Spleen (tissue), 11 donors: Measurements from ENCODE around the gene DEPP1. TPM values are rescaled to one million over a fixed set of nuclear protein-coding genes. Genes with fewer than 3 reads are reported as not detected.

Source experiments
- DNase-seq: peaks from one replicate; pipeline ENCODE4 v3.0.0-alpha.2; 2020
- H3K27ac ChIP-seq, 8 donors: fragments of 200-600 bp; sonication (generic) in 7 of 8; 1 replicate in 4 of 8; 2 replicates in 4 of 8; pipeline versions ENCODE4 v1.5.0 to v1.8.0; 2016 to 2021; ENCODE audit warnings: inconsistent platforms in 4 of 8, mild to moderate bottlenecking in 4 of 8, moderate library complexity in 1 of 8
- H3K27me3 ChIP-seq, 7 donors: fragments of 200-600 bp; sonication (generic) in 6 of 7; replicated peaks in 1 of 7; 1 replicate in 4 of 7; 2 replicates in 3 of 7; pipeline versions ENCODE4 v1.5.0 to v1.8.0; 2016 to 2021; ENCODE audit warnings: inconsistent platforms in 3 of 7, mild to moderate bottlenecking in 1 of 7
- H3K36me3 ChIP-seq, 6 donors: fragments of 200-600 bp; sonication (generic) in 5 of 6; 1 replicate in 4 of 6; 2 replicates in 2 of 6; pipeline versions ENCODE4 v1.5.0 to v1.8.0; 2016 to 2021; ENCODE audit warnings: inconsistent platforms in 2 of 6
- H3K4me1 ChIP-seq, 6 donors: fragments of 200-600 bp; sonication (generic) in 5 of 6; 1 replicate in 3 of 6; 2 replicates in 3 of 6; pipeline versions ENCODE4 v1.5.0 to v1.8.0; 2016 to 2021; ENCODE audit warnings: inconsistent platforms in 3 of 6
- H3K4me3 ChIP-seq, 8 donors: fragments of 200-600 bp; sonication (generic) in 7 of 8; 1 replicate in 4 of 8; 2 replicates in 4 of 8; pipeline versions ENCODE4 v1.5.0 to v1.8.0; 2016 to 2021; ENCODE audit warnings: inconsistent platforms in 4 of 8, mild to moderate bottlenecking in 4 of 8, moderate library complexity in 2 of 8
- H3K9me3 ChIP-seq, 8 donors: fragments of 200-600 bp; sonication (generic) in 7 of 8; 1 replicate in 4 of 8; 2 replicates in 4 of 8; pipeline versions ENCODE4 v1.5.0 to v1.8.0; 2016 to 2021; ENCODE audit warnings: inconsistent platforms in 4 of 8
- POLR2A ChIP-seq, 3 donors: fragments of 450-650 bp; IDR thresholded peaks; one replicate each; pipeline ENCODE4 v1.5.1; 2017; ENCODE audit warnings: antibody characterized with exemption in 3 of 3, mild to moderate bottlenecking in 1 of 3
- POLR2AphosphoS5 ChIP-seq, 3 donors: sonication (generic); formaldehyde crosslinking; IDR thresholded peaks; one replicate each; pipeline ENCODE4 v1.5.1; 2017; ENCODE audit warnings: antibody characterized with exemption in 3 of 3
- WGBS, 5 donors: extraction: QIAGEN DNeasy Blood & Tissue Kit in 3 of 5; methylation state at CpG; one replicate each; pipeline versions ENCODE4 v1.1.5 to v1.1.7; 2013 to 2018; 5-methylcytosine and 5-hydroxymethylcytosine counted together
- intact Hi-C: fragments of 100-400 bp; cut with DNase I; formaldehyde crosslinking; loops from one replicate; pipeline ENCODE4 v1.15.0; 2023; ENCODE audit warnings: low total_unique reads
- polyA plus RNA-seq, 3 donors: library from polyadenylated mRNA; stranded (reverse); fragments of 200-250 nt; gene quantifications; one replicate each; pipeline ENCODE4 v1.2.1, GENCODE V29; 2013
- total RNA-seq, 7 donors: library from RNA; depleted of rRNA in 3 of 7; stranded (reverse); fragments of >200 nt in 3 of 7; fragmentation: NEBNext Ultra II Directional in 4 of 7; extraction: Animal tissue kit (Norgen Biotek cat#: 25700) in 4 of 7; gene quantifications; one replicate each; pipeline versions ENCODE4 v1.1.0 to v1.2.1, GENCODE V29; 2016 to 2021
- TF ChIP-seq, protein P1 (sequence below), 11 experiments: fragments of 200-600 bp in 7 of 11; fragments of 450-650 bp in 4 of 11; sonication (generic) in 4 of 11; IDR thresholded peaks in 8 of 11; conservative IDR thresholded peaks in 3 of 11; 1 replicate in 7 of 11; 2 replicates in 4 of 11; pipeline versions ENCODE4 v1.4.0 to v1.8.0; 2016 to 2021; ENCODE audit warnings: antibody characterized with exemption in 11 of 11, inconsistent platforms in 4 of 11, mild to moderate bottlenecking in 1 of 11
- donor health status: healthy with polysubstance abuse.
- donor health status: DM: no; HTN: no; CAD: no; lungs with moderate emphysema.
- donor health status: DM: no; HTN: no; CAD: no.
- donor health status: Bipolar disorder and iron deficiency.
- donor health status: healthy.
- donor health status: DM: no; HTN: no; CAD: no.
- donor health status: DM: yes; HTN: yes; CAD: no.

Gene DEPP1
- total and polyA plus RNA-seq, 10 donors, result 9.5 to 90.1 (median 18.4) TPM

DNA sequence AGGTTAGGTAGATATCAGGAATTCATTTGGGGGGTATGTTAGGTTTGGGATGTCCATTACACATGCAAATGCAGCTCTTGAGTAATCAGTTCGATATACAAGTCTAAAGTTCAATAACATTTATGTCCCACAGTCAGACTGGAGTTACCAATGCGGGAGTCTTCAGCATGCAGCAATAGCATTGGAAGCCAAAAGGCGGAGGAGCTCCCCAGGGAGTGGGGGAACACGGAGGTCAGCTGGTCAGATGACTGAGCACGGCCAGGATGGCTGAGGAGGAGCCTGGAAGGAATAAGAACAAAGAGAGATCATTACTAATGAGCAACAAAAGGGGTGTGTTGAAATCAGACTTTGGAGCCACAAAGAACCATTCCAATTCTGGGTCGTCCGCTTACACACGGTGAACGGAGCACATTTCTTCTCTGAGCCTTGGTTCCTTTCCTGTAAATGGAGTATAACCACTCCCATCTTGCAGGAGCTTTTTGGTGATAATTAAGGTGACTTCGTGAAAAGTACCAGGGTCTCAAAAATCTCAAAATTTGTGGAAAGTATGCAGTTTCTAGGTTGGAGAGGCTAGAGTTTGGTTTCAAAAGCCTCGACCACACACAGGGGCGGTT is 21.6 kb upstream of the DEPP1 start:
- DNase-seq, result no peak
- intact Hi-C loops, result no loop called here
- Histone ChIP-seq H3K9me3 (peaks cover 0 to 27% (median 18%) of the 10 kb centered on the region in 8 donors), H3K4me3 (peak overlapping the region; percentile 37 to 86 (median 58)), H3K27me3 (no peaks in the 10 kb centered on the region), H3K36me3 (peaks cover 0 to 25% (median 18%) of the 10 kb centered on the region in 6 donors), H3K27ac (peak overlapping the region; percentile 80 to 96 (median 93)), H3K4me1 (peaks cover 14 to 79% (median 47%) of the 10 kb centered on the region in 6 donors)
- 24 to 37% (median 30%) methylated on average over 12 of the region's 12 CpGs for WGBS, 5 donors
- TF ChIP-seq POLR2AphosphoS5 (IDR thresholded peaks at IDR 0.05), result no peak
- no peak for TF ChIP-seq POLR2A (IDR thresholded peaks at IDR 0.05)
- TF ChIP-seq, protein P1, sequence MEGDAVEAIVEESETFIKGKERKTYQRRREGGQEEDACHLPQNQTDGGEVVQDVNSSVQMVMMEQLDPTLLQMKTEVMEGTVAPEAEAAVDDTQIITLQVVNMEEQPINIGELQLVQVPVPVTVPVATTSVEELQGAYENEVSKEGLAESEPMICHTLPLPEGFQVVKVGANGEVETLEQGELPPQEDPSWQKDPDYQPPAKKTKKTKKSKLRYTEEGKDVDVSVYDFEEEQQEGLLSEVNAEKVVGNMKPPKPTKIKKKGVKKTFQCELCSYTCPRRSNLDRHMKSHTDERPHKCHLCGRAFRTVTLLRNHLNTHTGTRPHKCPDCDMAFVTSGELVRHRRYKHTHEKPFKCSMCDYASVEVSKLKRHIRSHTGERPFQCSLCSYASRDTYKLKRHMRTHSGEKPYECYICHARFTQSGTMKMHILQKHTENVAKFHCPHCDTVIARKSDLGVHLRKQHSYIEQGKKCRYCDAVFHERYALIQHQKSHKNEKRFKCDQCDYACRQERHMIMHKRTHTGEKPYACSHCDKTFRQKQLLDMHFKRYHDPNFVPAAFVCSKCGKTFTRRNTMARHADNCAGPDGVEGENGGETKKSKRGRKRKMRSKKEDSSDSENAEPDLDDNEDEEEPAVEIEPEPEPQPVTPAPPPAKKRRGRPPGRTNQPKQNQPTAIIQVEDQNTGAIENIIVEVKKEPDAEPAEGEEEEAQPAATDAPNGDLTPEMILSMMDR (IDR thresholded peaks at IDR 0.05 in 8 of 11, conservative IDR thresholded peaks at IDR 0.05 in 3 of 11), result no peak

DNA sequence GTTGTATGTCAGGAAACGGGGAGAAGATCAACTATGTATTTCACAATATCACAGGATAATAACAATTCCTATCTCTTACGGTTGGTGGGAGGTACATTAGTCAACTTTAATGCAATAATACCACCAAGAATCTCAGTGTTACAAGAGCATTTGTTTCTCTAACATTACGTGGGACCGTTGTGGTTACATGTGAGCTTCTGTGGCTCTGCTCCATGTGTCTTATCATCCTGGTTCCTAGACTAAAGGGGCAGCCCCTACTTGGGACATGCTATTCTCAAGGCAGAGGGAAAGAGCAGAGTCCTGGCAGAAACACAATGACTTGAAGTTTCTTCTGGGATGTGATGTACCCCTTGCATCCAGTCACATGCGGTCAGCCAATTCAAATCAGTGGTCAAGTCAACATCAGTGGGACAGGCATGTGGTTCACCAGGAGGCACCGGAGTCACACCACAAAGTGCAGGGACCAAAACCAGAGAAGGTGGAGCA is 19.6 kb upstream of the DEPP1 start:
- Histone ChIP-seq H3K4me3 (no peak overlapping the region), H3K36me3 (peaks cover 0 to 13% (median 2%) of the 10 kb centered on the region in 6 donors), H3K27me3 (no peaks in the 10 kb centered on the region), H3K27ac (peak overlapping the region in 2 of 8 donors; percentile 8 to 24), H3K9me3 (peaks cover 0 to 7% (median 4%) of the 10 kb centered on the region in 8 donors), H3K4me1 (peaks cover 12 to 76% (median 39%) of the 10 kb centered on the region in 6 donors)
- no peak for DNase-seq
- TF ChIP-seq POLR2AphosphoS5 (IDR thresholded peaks at IDR 0.05) (no peak), POLR2A (IDR thresholded peaks at IDR 0.05) (no peak)
- TF ChIP-seq, protein P1 (IDR thresholded peaks at IDR 0.05 in 8 of 11, conservative IDR thresholded peaks at IDR 0.05 in 3 of 11), result no peak
- intact Hi-C loops, result no loop called here
- 64 to 87% (median 71%) methylated on average over 6 of the region's 6 CpGs for WGBS, 5 donors

DNA sequence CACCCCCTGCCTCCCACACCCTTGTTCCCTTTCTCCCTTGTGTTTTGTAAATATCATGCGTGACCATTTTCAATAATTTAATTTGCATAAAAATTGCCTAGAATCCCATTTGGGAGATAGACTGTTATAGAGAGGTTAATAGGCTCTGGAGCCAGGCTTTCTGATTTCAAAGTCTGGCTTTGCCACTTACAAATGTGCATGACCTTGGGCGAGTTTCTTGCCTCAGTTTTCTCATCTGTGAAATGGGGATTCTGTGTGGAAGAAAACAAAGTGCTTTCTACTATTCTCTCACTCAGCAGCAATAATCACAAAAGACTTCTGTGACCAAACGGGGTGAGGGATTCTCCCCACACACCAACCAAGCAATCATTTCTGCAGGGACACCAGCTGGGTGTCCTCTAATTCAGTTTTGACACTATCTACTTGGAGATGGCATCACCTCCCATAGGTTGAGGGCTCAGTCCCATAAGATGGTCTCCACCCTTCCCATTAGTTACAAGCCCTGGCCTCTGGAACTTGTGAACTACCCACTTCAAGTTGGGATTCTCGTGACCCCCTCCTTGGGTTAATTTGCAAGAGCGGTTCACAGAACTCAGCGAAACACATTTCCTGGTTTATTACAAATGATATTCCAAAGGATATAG is 18.6 kb upstream of the DEPP1 start:
- peaks cover 9 to 66% (median 35%) of the 10 kb centered on the region in 6 donors for H3K4me1 ChIP-seq
- H3K4me3 ChIP-seq, result no peak overlapping the region
- no peaks in the 10 kb centered on the region for H3K9me3 ChIP-seq
- intact Hi-C loops, result no loop called here
- H3K27ac ChIP-seq, result peak overlapping the region in 5 of 8 donors; percentile 53 to 70 (median 64)
- 85 to 97% (median 89%) methylated on average over 6 of the region's 6 CpGs for WGBS, 5 donors
- no peaks in the 10 kb centered on the region for H3K27me3 ChIP-seq
- TF ChIP-seq, protein P1 (IDR thresholded peaks at IDR 0.05 in 8 of 11, conservative IDR thresholded peaks at IDR 0.05 in 3 of 11), result no peak
- TF ChIP-seq POLR2AphosphoS5 (IDR thresholded peaks at IDR 0.05) (no peak), POLR2A (IDR thresholded peaks at IDR 0.05) (no peak)
- peaks cover 0 to 18% (median 3%) of the 10 kb centered on the region in 6 donors for H3K36me3 ChIP-seq
- DNase-seq, result no peak
